GM10847 (cell line): Measurements from ENCODE around the gene MS4A10.

ENCODE experiments used
- POLR2A ChIP-seq: IDR thresholded peaks from 2 replicates; pipeline ENCODE4 v1.6.1; 2011; ENCODE audit not compliant: insufficient read length; ENCODE audit errors: extremely low read depth

The MS4A10 gene

DNA sequence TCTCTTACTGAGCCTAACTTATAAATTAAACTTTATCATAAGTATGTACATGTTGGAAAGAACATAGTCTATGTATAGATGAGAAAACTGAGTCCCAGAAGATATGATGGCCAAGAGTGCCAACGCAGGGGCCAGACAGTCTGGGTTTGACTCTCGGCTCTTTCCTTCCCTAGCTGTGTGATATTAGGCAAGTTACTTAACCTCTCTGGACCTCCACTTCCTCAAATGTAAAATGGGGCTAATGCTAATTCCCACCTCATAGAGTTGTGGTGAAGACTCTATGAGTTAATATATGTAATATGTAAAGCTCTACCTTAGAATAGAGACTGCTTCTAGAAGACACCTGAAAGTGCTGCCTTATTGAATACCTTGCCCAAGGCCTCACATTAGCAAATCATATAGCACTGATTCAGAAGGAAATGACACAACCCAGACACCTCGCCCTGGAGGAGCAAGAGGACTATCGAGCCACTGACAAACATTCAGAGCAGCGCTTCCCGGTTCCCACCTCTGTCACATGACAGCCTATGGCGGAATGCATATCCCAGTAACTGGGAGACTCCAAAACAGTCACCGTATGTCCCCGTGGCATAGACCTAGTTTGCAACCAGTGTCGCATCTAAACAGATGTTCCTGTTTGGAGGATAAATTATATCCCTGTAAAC, 45.5 kb downstream of the MS4A10 start:
- no peak for TF ChIP-seq POLR2A

GRCh38 chr11:60831143-60831500, 46.0 kb downstream of the MS4A10 start:
- TF ChIP-seq POLR2A = no peak

- TF ChIP-seq POLR2A = no peak
Observed at GRCh38 chr11:60831501-60832079, 46.5 kb downstream of the MS4A10 start.

DNA sequence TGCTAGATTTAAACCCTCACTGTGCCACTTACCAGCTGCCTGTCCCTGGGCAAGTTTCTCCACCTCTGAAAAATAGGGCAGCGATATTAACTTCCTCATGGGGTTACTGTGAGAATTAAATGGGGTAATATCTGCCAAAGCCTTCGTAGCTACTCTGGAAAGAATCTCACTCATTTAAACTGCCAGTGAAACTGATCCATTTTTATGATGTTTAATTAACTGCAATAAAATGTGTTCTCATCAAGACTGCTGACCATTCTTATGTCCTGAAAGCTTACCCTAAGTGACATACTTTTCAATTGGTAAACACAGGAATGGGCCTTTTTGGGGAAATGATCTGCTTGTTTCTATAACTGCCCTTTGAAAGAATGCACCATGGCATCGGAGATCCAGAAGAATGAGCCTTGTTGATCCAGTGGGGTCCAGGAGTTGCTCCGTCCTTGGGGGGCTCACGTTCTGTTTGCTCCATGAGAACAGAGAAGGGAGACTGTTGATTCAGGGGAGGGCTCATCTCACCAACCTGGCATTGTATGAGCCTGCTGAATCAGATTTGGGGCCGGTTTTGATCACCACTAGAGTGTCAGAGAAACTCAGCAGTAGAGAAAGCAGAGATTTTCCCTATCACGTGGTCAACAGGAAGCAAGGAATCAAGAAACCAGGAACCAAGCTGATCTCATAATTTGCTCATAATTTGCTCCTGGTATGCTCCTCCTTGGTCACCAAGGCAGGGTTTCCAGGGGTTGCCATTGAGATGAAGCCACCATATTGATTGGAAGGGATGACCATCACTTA, 49.8 kb downstream of the MS4A10 start:
- no peak for TF ChIP-seq POLR2A

DNA sequence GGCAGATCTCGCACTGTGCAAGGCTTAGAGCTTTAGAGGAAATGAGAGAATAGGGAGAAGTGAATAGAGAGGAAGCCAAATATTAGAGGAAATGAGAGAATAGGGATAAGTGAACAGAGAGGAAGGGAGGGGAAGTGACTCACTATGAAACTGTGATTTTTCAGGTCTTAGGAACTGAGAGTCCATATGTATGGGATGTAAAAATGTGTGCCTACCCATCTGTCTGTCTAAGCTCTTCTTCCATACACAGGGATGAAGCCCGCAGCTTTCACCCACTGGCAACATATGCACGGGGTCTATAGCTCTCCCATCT, 50.4 kb downstream of the MS4A10 start:
- TF ChIP-seq POLR2A = no peak

- no peak for TF ChIP-seq POLR2A
Observed at GRCh38 chr11:60836866-60837515, 51.9 kb downstream of the MS4A10 start.

DNA sequence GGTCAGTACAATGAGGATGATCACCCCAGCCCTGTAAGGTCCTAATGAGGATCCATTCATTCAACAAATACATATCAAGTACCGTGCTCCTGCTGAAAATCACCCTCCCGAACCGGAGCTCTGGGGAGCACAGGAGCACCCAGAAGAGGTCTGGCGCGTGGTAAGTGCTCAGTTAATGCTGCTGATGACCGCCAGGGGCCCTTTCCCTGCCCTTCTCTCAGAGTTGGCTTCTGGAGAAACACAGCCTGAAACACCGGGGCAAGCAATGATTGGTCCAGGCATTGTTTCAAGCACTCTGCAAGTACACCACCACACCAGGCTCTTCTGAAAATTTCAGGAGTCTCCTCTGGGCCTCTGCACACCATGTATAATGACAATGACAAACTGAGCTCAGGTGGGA, 53.0 kb downstream of the MS4A10 start:
- no peak for TF ChIP-seq POLR2A

DNA sequence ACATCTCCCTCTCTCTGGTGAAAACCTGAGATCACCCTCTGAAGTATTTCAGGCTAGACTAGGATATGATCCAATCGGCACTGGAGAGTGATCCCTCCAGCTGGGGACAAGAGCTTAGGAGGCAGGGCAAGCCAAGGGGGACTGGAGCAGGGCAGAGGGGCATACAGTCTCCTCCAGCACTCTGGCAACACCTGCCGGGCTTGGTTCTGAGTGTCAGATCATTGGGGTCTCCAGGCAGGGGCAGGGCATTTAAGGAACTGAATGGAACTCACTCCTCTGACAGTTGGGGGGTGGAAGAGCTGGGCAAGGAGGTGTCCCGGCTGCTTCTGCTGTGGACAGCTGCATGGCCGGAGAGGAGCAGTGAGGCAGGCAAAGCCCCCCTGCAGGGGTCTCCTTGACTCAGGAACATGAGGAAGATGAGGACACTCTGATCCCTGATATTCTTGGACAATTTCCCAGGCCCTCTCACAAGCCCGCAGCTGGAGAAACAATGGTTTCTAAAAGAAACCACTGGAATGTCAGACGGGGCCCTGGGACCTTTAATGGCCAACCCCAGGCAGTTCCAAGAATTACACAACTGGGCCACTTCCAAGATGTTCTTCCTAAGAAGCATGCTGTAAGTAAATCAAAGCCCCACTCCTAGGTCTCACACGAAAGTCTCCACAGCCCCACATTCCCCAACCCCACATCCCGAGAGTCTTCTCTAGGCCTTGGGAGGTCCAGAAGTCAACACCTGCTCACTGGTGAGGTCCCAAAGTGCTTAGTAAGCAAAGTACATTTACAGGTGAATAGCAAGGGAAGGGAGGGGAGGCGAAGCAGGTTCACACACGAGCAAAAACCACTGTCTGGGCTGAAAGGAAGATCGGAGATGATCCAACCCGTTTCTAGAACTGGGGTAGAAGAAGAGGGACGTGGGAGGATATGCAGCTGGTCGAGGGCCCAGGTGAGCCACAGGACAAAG, 55.6 kb downstream of the MS4A10 start:
- no peak for TF ChIP-seq POLR2A

DNA sequence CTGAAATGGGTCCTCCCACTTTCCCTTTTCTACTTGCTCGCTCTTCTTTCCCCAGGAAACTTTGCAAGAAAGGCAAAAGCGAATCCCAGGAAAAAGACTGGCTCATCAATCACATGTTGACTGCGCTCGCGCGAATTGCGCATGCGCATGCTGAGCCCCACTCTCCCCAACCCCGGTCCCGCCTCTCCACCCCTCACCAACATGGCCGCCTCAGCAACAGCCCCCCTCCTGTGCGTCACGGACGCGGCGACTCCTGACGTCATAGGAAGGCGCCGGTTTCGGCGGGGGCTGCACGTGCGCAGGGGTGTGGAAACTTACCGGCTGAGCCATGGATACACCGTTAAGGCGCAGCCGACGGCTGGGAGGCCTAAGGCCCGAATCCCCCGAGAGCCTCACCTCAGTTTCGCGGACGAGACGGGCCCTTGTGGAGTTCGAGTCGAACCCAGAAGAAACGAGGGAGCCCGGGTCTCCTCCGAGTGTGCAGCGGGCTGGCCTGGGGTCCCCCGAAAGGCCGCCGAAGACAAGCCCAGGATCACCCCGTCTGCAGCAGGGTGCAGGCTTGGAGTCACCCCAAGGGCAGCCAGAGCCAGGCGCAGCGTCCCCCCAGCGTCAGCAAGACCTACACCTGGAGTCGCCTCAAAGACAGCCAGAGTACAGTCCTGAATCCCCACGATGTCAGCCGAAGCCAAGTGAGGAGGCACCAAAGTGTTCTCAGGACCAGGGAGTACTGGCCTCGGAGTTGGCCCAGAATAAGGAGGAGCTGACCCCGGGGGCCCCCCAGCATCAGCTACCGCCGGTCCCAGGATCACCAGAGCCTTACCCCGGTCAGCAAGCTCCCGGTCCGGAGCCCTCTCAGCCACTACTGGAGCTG, 56.9 kb downstream of the MS4A10 start, which contains the start of gene CCDC86:
CCDC86 (plus strand) TSS at position 317 of the 871 bp plus-strand sequence; CDS start at position 329, 12 bp downstream.
- no peak for TF ChIP-seq POLR2A

DNA sequence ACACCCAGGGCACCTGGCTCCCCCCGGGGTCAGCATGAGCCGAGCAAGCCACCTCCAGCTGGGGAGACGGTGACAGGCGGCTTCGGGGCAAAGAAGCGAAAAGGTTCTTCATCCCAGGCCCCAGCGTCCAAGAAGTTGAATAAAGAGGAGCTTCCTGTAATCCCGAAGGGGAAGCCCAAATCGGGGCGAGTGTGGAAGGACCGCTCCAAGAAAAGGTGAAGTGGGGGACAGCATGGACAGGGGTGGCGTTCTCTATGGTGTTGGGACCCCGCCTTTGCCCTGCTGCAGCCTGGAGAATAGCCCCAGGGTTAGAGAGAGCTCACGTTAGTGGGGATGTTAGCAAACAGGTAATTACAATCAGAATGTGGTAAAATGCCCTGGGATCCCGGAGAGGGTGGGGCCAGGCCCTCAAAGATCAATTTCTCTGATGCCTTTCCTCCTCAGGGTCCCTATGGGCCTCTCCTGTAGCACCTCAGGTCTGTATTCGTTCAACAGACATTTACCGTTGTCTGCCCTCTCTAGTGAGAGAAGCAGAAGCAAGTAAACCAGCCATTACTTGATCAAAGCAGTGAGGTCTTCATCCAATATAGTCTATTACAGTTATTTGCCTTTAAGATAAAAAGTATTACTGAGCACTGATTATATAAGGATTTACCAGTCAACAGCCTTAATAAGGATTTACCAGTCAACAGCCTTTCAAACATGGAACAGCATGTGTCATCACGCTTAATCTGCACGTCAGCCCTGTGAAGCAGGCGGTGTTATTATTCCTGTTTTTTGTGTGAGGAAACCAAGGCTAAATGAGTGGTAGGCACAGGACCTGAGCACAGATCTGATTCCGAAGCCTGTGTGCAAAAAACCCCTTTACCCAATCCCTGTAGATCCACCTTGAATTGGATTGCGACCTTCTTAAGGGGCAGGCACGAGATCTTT, 57.8 kb downstream of the MS4A10 start:
- TF ChIP-seq POLR2A = no peak

GRCh38 chr11:60844045-60844869, 59.1 kb downstream of the MS4A10 start:
- TF ChIP-seq POLR2A = no peak

DNA sequence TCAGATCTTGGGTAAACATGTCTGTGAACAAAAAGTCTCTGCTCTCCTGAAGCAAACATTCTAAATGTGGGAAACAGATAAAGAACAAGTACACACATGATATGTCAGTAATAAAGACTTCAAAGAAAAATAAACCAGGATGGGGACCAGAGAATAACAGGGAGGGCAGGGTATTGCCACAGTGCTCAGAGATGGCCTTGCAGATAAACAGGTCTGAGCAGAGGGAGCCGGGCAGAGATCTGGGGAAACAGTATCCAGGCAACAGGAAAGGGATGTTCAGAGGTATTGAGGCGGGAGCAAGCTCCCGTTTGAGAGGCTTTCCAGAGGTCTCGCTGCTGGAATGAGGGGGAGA, 59.7 kb downstream of the MS4A10 start:
- no peak for TF ChIP-seq POLR2A
